ENCODE measurements around the gene SUZ12.
A peak's percentile ranks its signal among the peaks of the same experiment; 100 is the strongest.

The SUZ12 gene

GRCh38 chr17:31997005-31997404 is 60.2 kb downstream of the SUZ12 start:
- no peak for DNase-seq (ENCODE audit: insufficient read length, low spot score)
- TF ChIP-seq CTCF (IDR thresholded peaks at IDR 0.05; ENCODE audit: insufficient read depth, missing control alignments), result no peak
- no peak for FAIRE-seq

- TF ChIP-seq CTCF (IDR thresholded peaks at IDR 0.05; ENCODE audit: insufficient read depth, missing control alignments), result peak; percentile 96
- no peak for FAIRE-seq
- DNase-seq (ENCODE audit: insufficient read length, low spot score), result peak; percentile 67
Observed at GRCh38 chr17:32006957-32007462, 70.2 kb downstream of the SUZ12 start, which contains the start of gene LRRC37B. Gene LRRC37B, plus strand, starts transcription at chr17:32007383. Its CDS starts 14,010 bp downstream, at chr17:32021393.

- TF ChIP-seq CTCF (IDR thresholded peaks at IDR 0.05; ENCODE audit: insufficient read depth, missing control alignments), result no peak
- DNase-seq (ENCODE audit: insufficient read length, low spot score) (no peak), FAIRE-seq (no peak)
Observed at GRCh38 chr17:32007463-32008298, 70.9 kb downstream of the SUZ12 start.

- no peak for DNase-seq (ENCODE audit: insufficient read length, low spot score)
- no peak for FAIRE-seq
- TF ChIP-seq CTCF (IDR thresholded peaks at IDR 0.05; ENCODE audit: insufficient read depth, missing control alignments), result no peak
Observed at GRCh38 chr17:32009262-32009542, 72.4 kb downstream of the SUZ12 start.

GRCh38 chr17:32010114-32010513 is 73.3 kb downstream of the SUZ12 start:
- no peak for TF ChIP-seq CTCF (IDR thresholded peaks at IDR 0.05; ENCODE audit: insufficient read depth, missing control alignments)
- DNase-seq (ENCODE audit: insufficient read length, low spot score) (no peak), FAIRE-seq (no peak)

GRCh38 chr17:32015245-32016013 is 78.6 kb downstream of the SUZ12 start:
- no peak for DNase-seq (ENCODE audit: insufficient read length, low spot score)
- no peak for FAIRE-seq
- no peak for TF ChIP-seq CTCF (IDR thresholded peaks at IDR 0.05; ENCODE audit: insufficient read depth, missing control alignments)
